ENCODE results near the gene PRIMPOL.
"Not testable (repeated sequence)": the region's sequence is repeated elsewhere in the genome, so short reads cannot be mapped to it uniquely, and the experiment has no call there.

Gene PRIMPOL

DNA sequence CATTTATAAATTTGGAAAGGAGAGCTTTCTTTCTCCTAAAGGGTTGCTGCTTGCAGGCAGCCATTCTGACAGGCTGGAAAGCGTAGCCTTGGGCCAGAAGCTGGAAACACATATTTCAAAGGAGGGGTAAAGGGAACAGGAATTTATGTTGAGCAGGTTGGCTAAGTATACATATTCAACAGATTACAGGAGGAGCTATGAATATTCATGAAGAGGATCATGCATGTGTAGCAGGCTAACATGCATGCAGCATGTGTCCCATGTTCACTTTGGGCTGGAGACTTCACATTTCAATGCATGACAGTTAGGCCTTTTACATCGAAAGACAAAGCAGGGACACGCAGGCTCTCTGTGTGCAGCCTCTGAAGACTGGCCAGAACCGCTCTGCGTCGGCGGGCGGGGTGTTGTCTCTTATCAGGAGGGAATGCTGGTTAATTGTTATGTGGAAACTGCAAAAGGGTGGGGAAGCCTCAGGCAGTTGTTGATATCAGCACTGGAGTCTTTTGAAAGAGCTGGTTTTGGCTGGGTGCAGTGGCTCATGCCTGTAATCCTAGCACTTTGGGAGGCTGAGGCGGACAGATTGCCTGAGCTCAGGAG is 31.8 kb upstream of the PRIMPOL start:
- no peak overlapping the region for H3K4me3 ChIP-seq (ENCODE audit: low read depth, low read length)
- TF ChIP-seq, protein P1, sequence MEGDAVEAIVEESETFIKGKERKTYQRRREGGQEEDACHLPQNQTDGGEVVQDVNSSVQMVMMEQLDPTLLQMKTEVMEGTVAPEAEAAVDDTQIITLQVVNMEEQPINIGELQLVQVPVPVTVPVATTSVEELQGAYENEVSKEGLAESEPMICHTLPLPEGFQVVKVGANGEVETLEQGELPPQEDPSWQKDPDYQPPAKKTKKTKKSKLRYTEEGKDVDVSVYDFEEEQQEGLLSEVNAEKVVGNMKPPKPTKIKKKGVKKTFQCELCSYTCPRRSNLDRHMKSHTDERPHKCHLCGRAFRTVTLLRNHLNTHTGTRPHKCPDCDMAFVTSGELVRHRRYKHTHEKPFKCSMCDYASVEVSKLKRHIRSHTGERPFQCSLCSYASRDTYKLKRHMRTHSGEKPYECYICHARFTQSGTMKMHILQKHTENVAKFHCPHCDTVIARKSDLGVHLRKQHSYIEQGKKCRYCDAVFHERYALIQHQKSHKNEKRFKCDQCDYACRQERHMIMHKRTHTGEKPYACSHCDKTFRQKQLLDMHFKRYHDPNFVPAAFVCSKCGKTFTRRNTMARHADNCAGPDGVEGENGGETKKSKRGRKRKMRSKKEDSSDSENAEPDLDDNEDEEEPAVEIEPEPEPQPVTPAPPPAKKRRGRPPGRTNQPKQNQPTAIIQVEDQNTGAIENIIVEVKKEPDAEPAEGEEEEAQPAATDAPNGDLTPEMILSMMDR (IDR thresholded peaks at IDR 0.05; ENCODE audit: borderline replicate concordance, insufficient read depth, low read depth, low read length): no peak

- TF ChIP-seq, protein P1 (IDR thresholded peaks at IDR 0.05; ENCODE audit: borderline replicate concordance, insufficient read depth, low read depth, low read length): no peak
- H3K4me3 ChIP-seq (ENCODE audit: low read depth, low read length): no peak overlapping the region
These were observed 29.2 kb upstream of the PRIMPOL start for GRCh38 chr4:184620212-184620867.

DNA sequence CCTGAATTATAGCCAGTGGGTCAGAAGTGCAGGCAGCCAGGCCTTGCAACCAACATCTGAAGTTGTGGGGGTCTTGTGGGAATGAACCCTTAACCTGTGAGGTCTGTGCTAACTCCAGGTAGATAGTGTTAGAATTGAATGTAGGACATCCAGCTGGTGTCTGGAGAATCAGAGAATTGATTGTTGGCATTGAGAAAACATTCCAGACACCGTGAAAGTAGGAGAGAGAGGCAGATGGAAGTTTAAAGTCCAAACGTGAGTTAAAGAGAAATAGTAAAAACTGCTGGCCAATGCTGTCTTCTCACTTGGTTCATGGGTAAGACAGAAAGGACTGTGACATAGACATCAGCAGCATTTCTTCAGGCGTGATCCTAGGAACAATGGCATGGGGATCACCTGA is 28.0 kb upstream of the PRIMPOL start:
- TF ChIP-seq, protein P1 (IDR thresholded peaks at IDR 0.05; ENCODE audit: borderline replicate concordance, insufficient read depth, low read depth, low read length): no peak
- no peak overlapping the region for H3K4me3 ChIP-seq (ENCODE audit: low read depth, low read length)

DNA sequence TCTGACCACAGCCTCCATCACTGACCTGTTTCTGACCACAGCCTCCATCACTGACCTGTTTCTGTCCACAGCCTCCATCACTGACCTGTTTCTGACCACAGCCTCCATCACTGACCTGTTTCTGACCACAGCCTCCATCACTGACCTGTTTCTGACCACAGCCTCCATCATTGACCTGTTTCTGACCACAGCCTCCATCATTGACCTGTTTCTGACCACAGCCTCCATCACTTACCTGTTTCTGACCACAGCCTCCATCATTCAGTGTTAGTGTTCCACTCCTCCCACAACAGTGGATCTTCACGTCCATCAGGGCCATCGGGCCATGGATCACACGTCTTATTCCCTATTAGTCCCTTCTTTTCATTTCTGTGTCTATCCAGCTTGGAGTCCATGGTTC is 25.0 kb upstream of the PRIMPOL start:
- not testable (repeated sequence) for H3K4me3 ChIP-seq (ENCODE audit: low read depth, low read length)

DNA sequence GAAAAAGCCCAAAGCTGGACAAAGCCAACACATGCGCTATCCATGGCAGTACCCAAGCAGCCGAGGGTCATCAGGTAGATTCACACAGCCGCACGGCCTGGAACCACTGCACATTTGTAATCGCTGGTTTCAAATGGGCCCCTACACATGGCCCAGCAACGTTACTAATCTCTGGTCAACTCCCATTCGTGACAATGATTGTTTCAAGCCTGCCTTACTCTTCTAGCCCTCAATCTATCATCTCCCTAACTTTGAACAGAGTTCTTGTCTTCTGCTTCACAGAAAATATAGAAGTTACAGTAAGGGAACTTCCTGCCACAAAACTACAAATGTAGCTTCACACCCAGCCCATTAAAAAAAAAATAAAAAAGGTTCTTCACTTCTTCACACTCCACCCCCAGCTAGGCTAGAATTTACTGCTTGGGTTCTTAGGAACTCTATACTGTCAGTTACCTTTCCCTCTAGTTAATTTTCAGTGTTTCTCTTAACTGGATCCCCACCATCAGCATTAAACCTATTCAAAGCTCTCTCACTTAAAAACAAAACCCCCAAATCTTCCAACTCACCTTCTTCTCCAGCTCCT is 24.5 kb upstream of the PRIMPOL start:
- TF ChIP-seq, protein P1 (IDR thresholded peaks at IDR 0.05; ENCODE audit: borderline replicate concordance, insufficient read depth, low read depth, low read length): no peak
- no peak overlapping the region for H3K4me3 ChIP-seq (ENCODE audit: low read depth, low read length)

GRCh38 chr4:184625783-184626596 is 23.5 kb upstream of the PRIMPOL start:
- not testable (repeated sequence) for H3K4me3 ChIP-seq (ENCODE audit: low read depth, low read length)

GRCh38 chr4:184628103-184628502 is 21.4 kb upstream of the PRIMPOL start:
- TF ChIP-seq, protein P1 (IDR thresholded peaks at IDR 0.05; ENCODE audit: borderline replicate concordance, insufficient read depth, low read depth, low read length): no peak
- no peak overlapping the region for H3K4me3 ChIP-seq (ENCODE audit: low read depth, low read length)

GRCh38 chr4:184632842-184633241 is 16.7 kb upstream of the PRIMPOL start:
- no peak overlapping the region for H3K4me3 ChIP-seq (ENCODE audit: low read depth, low read length)
- TF ChIP-seq, protein P1 (IDR thresholded peaks at IDR 0.05; ENCODE audit: borderline replicate concordance, insufficient read depth, low read depth, low read length): no peak
